Mesodermal cell (in vitro differentiated cells): Measurements from ENCODE around the gene E2F2.
"Not testable (repeated sequence)": the region's sequence is repeated elsewhere in the genome, so short reads cannot be mapped to it uniquely, and the experiment has no call there.

ENCODE experiments used
- H3K27ac ChIP-seq: 2 replicates; pipeline ENCODE4 v1.7.0; 2013; ENCODE audit warnings: mild to moderate bottlenecking, low read depth, low read length, moderate library complexity; ENCODE audit not compliant: severe bottlenecking
- H3K36me3 ChIP-seq: 2 replicates; pipeline ENCODE4 v1.7.1; 2013; ENCODE audit warnings: mild to moderate bottlenecking, low read length, moderate library complexity; ENCODE audit not compliant: control insufficient read depth, insufficient read depth
- H3K4me1 ChIP-seq: one replicate; pipeline ENCODE4 v1.7.1; 2013; ENCODE audit warnings: mild to moderate bottlenecking, low read length; ENCODE audit not compliant: insufficient read depth, control insufficient read depth, poor library complexity, severe bottlenecking
- H3K4me3 ChIP-seq: 2 replicates; pipeline ENCODE4 v1.7.0; 2013; ENCODE audit warnings: low read length, control low read depth, mild to moderate bottlenecking; ENCODE audit not compliant: insufficient read depth, poor library complexity, severe bottlenecking; ENCODE audit errors: extremely low read depth
- H3K9me3 ChIP-seq: 2 replicates; pipeline ENCODE4 v1.7.1; 2013; ENCODE audit warnings: mild to moderate bottlenecking, low read length, moderate library complexity; ENCODE audit not compliant: control insufficient read depth
- WGBS, 2 experiments: methylation state at CpG; one replicate each; pipeline ENCODE4 v1.1.5; 2013; ENCODE audit warnings: missing lambda C conversion rate in 2 of 2; ENCODE audit not compliant: insufficient coverage in 2 of 2; 5-methylcytosine and 5-hydroxymethylcytosine counted together

The E2F2 gene

GRCh38 chr1:23514111-23514679 lies 16.8 kb downstream of the E2F2 start:
- Histone ChIP-seq H3K9me3 (no peaks in the 10 kb centered on the region), H3K27ac (no peak overlapping the region), H3K4me3 (no peak overlapping the region), H3K4me1 (no peaks in the 10 kb centered on the region), H3K36me3 (peaks cover 3% of the 10 kb centered on the region)
- WGBS, 2 experiments = 95 to 97% methylated on average over 3 of the region's 3 CpGs

- whole genome bisulfite sequencing, 2 experiments = 96 to 97% methylated on average over 15 of the region's 15 CpGs
- Histone ChIP-seq H3K27ac (no peak overlapping the region), H3K9me3 (no peaks in the 10 kb centered on the region), H3K4me3 (no peak overlapping the region), H3K36me3 (no peaks in the 10 kb centered on the region), H3K4me1 (no peaks in the 10 kb centered on the region)
Observed at GRCh38 chr1:23509896-23510295, 21.1 kb downstream of the E2F2 start.

- WGBS, 2 experiments = 95 to 99% methylated on average over 9 to 10 of the region's 13 CpGs
- H3K36me3 ChIP-seq = no peaks in the 10 kb centered on the region
- H3K4me1 ChIP-seq = no peaks in the 10 kb centered on the region
- H3K27ac ChIP-seq = no peak overlapping the region
- H3K4me3 ChIP-seq = no peak overlapping the region
- H3K9me3 ChIP-seq = no peaks in the 10 kb centered on the region
Observed at GRCh38 chr1:23506376-23507107, 24.5 kb downstream of the E2F2 start.

- no peak overlapping the region for H3K27ac ChIP-seq
- no peaks in the 10 kb centered on the region for H3K36me3 ChIP-seq
- H3K4me3 ChIP-seq = no peak overlapping the region
- H3K9me3 ChIP-seq = no peaks in the 10 kb centered on the region
- 98 to 100% methylated on average over 6 of the region's 6 CpGs for WGBS, 2 experiments
- no peaks in the 10 kb centered on the region for H3K4me1 ChIP-seq
Observed at GRCh38 chr1:23505851-23506250, 25.2 kb downstream of the E2F2 start.

- 90 to 97% methylated on average over 2 to 6 of the region's 24 CpGs for WGBS, 2 experiments
- H3K36me3 ChIP-seq, H3K27ac ChIP-seq, H3K4me3 ChIP-seq, H3K9me3 ChIP-seq, H3K4me1 ChIP-seq: not testable (repeated sequence)
Observed at GRCh38 chr1:23504156-23504555, 26.9 kb downstream of the E2F2 start.

GRCh38 chr1:23502951-23503350 lies 28.1 kb downstream of the E2F2 start:
- H3K36me3 ChIP-seq = no peaks in the 10 kb centered on the region
- WGBS, 2 experiments = no CpG with 5 or more reads among the region's 6 CpGs
- H3K4me3 ChIP-seq = no peak overlapping the region
- no peak overlapping the region for H3K27ac ChIP-seq
- no peaks in the 10 kb centered on the region for H3K9me3 ChIP-seq
- H3K4me1 ChIP-seq = no peaks in the 10 kb centered on the region

- Histone ChIP-seq H3K4me3 (no peak overlapping the region), H3K9me3 (no peaks in the 10 kb centered on the region), H3K36me3 (no peaks in the 10 kb centered on the region), H3K27ac (no peak overlapping the region), H3K4me1 (no peaks in the 10 kb centered on the region)
- 75% methylated on average over 2 of the region's 2 CpGs; no CpG with 5 or more reads in 1 of the 2 experiments for WGBS, 2 experiments
Observed at GRCh38 chr1:23500466-23500865, 30.6 kb downstream of the E2F2 start.

GRCh38 chr1:23497777-23498439 lies 33.1 kb downstream of the E2F2 start:
- Histone ChIP-seq H3K9me3 (no peaks in the 10 kb centered on the region), H3K36me3 (no peaks in the 10 kb centered on the region), H3K27ac (no peak overlapping the region), H3K4me3 (no peak overlapping the region), H3K4me1 (no peaks in the 10 kb centered on the region)
- WGBS, 2 experiments = 83% methylated on average over 2 of the region's 3 CpGs; no CpG with 5 or more reads in 1 of the 2 experiments

GRCh38 chr1:23496490-23497181 lies 34.4 kb downstream of the E2F2 start:
- H3K9me3 ChIP-seq = no peaks in the 10 kb centered on the region
- no peak overlapping the region for H3K27ac ChIP-seq
- H3K4me3 ChIP-seq = no peak overlapping the region
- H3K36me3 ChIP-seq = no peaks in the 10 kb centered on the region
- 71 to 73% methylated on average over 5 to 6 of the region's 7 CpGs for WGBS, 2 experiments
- no peaks in the 10 kb centered on the region for H3K4me1 ChIP-seq

GRCh38 chr1:23494836-23495235 lies 36.2 kb downstream of the E2F2 start:
- H3K4me3 ChIP-seq, H3K9me3 ChIP-seq, H3K36me3 ChIP-seq, H3K27ac ChIP-seq, H3K4me1 ChIP-seq: not testable (repeated sequence)
- 72 to 84% methylated on average over 4 of the region's 6 CpGs for WGBS, 2 experiments
